HepG2 (cell line): ENCODE measurements around the gene INTS1. TPM values are rescaled to one million over a fixed set of nuclear protein-coding genes. Genes with fewer than 3 reads are reported as not detected.

ENCODE experiments used
- BRD4 ChIP-seq: sonication (generic); formaldehyde crosslinking; IDR thresholded peaks from 2 replicates; pipeline ENCODE4 v1.4.0; 2020; ENCODE audit warnings: missing genetic modification reagents
- DR1 ChIP-seq: sonication (generic); formaldehyde crosslinking; IDR thresholded peaks from 2 replicates; pipeline ENCODE4 v1.8.0; 2021; ENCODE audit warnings: mild to moderate bottlenecking, missing genetic modification reagents, inconsistent platforms
- DZIP1 ChIP-seq: sonication (generic); formaldehyde crosslinking; IDR thresholded peaks from 2 replicates; pipeline ENCODE4 v1.5.0; 2020; ENCODE audit warnings: mild to moderate bottlenecking, missing genetic modification reagents
- FOSL2 ChIP-seq: sonication (generic); formaldehyde crosslinking; IDR thresholded peaks from 2 replicates; pipeline ENCODE4 v1.4.0; 2020; ENCODE audit warnings: missing genetic modification reagents
- HNRNPL ChIP-seq: fragments of 200-400 bp; formaldehyde crosslinking; IDR thresholded peaks from 2 replicates; pipeline ENCODE4 v1.6.1; 2017; ENCODE audit warnings: mild to moderate bottlenecking, low read depth, low read length
- KLF15 ChIP-seq: sonication (generic); formaldehyde crosslinking; IDR thresholded peaks from 2 replicates; pipeline ENCODE4 v1.8.1; 2023; ENCODE audit warnings: borderline replicate concordance, mild to moderate bottlenecking, inconsistent platforms, missing genetic modification reagents, mixed read lengths
- MIER3 ChIP-seq: IDR thresholded peaks from 2 replicates; pipeline ENCODE4 v1.6.1; 2016; ENCODE audit warnings: missing compliant biosample characterization, borderline replicate concordance
- RBM22 ChIP-seq: fragments of 200-400 bp; formaldehyde crosslinking; optimal IDR thresholded peaks from 2 replicates; pipeline ENCODE3; 2017; ENCODE audit warnings: mild to moderate bottlenecking, low read length, moderate library complexity
- SCMH1 ChIP-seq: sonication (generic); formaldehyde crosslinking; IDR thresholded peaks from 2 replicates; pipeline ENCODE4 v1.9.0; 2021; ENCODE audit warnings: missing genetic modification reagents, mild to moderate bottlenecking, borderline replicate concordance
- SMARCE1 ChIP-seq: fragments of 450-650 bp; IDR thresholded peaks from 2 replicates; pipeline ENCODE4 v1.6.1; 2017; ENCODE audit warnings: borderline replicate concordance
- SOX6 ChIP-seq, 2 experiments: fragments of 450-650 bp in 1 of 2; sonication (generic) in 1 of 2; formaldehyde crosslinking in 1 of 2; IDR thresholded peaks; 2 replicates each; pipeline versions ENCODE4 v1.4.0 to v1.6.1; 2017 to 2020; ENCODE audit warnings: antibody characterized with exemption in 1 of 2, mild to moderate bottlenecking in 1 of 2, missing genetic modification reagents in 1 of 2
- YY1 ChIP-seq: IDR thresholded peaks from 2 replicates; pipeline ENCODE4 v1.6.1; 2011; ENCODE audit warnings: low read length, low read depth, moderate library complexity, mild to moderate bottlenecking; ENCODE audit not compliant: insufficient read depth, insufficient replicate concordance
- ZEB1 ChIP-seq: IDR thresholded peaks from 2 replicates; pipeline ENCODE4 v1.6.1; 2012; ENCODE audit warnings: mild to moderate bottlenecking, low read depth, inconsistent platforms; ENCODE audit not compliant: insufficient replicate concordance
- ZNF34 ChIP-seq: sonication (generic); formaldehyde crosslinking; IDR thresholded peaks from 2 replicates; pipeline ENCODE4 v1.4.0; 2020; ENCODE audit warnings: mild to moderate bottlenecking, missing genetic modification reagents, borderline replicate concordance
- ZNF605 ChIP-seq: sonication (generic); formaldehyde crosslinking; IDR thresholded peaks from 2 replicates; pipeline ENCODE4 v1.8.0; 2022; ENCODE audit warnings: mild to moderate bottlenecking, missing genetic modification reagents
- ZNF678 ChIP-seq: sonication (generic); formaldehyde crosslinking; IDR thresholded peaks from 2 replicates; pipeline ENCODE4 v1.4.0; 2020; ENCODE audit warnings: mild to moderate bottlenecking, missing genetic modification reagents
- ZSCAN30 ChIP-seq: sonication (generic); formaldehyde crosslinking; IDR thresholded peaks from 2 replicates; pipeline ENCODE4 v1.5.0; 2020; ENCODE audit warnings: mild to moderate bottlenecking, missing genetic modification reagents
- polyA plus RNA-seq, 8 experiments: library from polyadenylated mRNA; depleted of rRNA in 3 of 8; stranded (reverse) in 7 of 8; unstranded in 1 of 8; fragments of >200 nt; fragmentation: Illumina TruSeq in 4 of 8; extraction: Trizol in 4 of 8; gene quantifications; 2 replicates each; pipeline versions ENCODE4 v1.2.1 to v1.2.3, GENCODE V29; 2011 to 2016; ENCODE audit warnings: low read depth in 4 of 8, missing spikeins in 1 of 8, mixed read lengths in 1 of 8; ENCODE audit not compliant: insufficient read depth in 1 of 8
- total RNA-seq, 5 experiments: library from RNA; depleted of rRNA; stranded (reverse); fragments of >200 nt; fragmentation: Illumina TruSeq; extraction: Trizol; gene quantifications; 2 replicates each; pipeline ENCODE4 v1.2.3, GENCODE V29; 2016; ENCODE audit warnings: low read depth in 1 of 5
- TF ChIP-seq, protein P1 (sequence below): sonication (generic); formaldehyde crosslinking; IDR thresholded peaks from 2 replicates; pipeline ENCODE4 v1.4.0; 2020; ENCODE audit warnings: missing genetic modification reagents
- TF ChIP-seq, protein P2 (sequence below): sonication (generic); formaldehyde crosslinking; IDR thresholded peaks from 2 replicates; pipeline ENCODE4 v1.5.1; 2020; ENCODE audit warnings: missing genetic modification reagents, mild to moderate bottlenecking, borderline replicate concordance
- TF ChIP-seq, protein P3 (sequence below): sonication (generic); formaldehyde crosslinking; IDR thresholded peaks from 2 replicates; pipeline ENCODE4 v1.4.0; 2020; ENCODE audit warnings: low read depth, mild to moderate bottlenecking, missing genetic modification reagents
- TF ChIP-seq, protein P4 (sequence below): IDR thresholded peaks from 2 replicates; pipeline ENCODE4 v1.6.1; 2018; ENCODE audit warnings: missing genetic modification reagents

The INTS1 gene
- total and polyA plus RNA-seq, 2 of the 13 experiments (the other 11 are each of a cell fraction or from before 2014, with no cell fraction given), result 13.7 to 29.0 TPM

- TF ChIP-seq SCMH1 (CRISPR knock-in tag) (no peak), ZNF34 (CRISPR knock-in tag) (no peak), YY1 (peak; percentile 71), FOSL2 (CRISPR knock-in tag) (no peak), ZSCAN30 (CRISPR knock-in tag) (no peak), ZEB1 (no peak), BRD4 (CRISPR knock-in tag) (peak; percentile 64), ZNF678 (CRISPR knock-in tag) (no peak), RBM22 (no peak), ZNF605 (peak; percentile 78; the same call in 1 of the 2 replicates), HNRNPL (0 out of 2 replicates have a peak, but pooled peaks have one; percentile 40), SOX6 (IDR thresholded peaks at IDR 0.05) (no peak), SOX6 (CRISPR knock-in tag; IDR thresholded peaks at IDR 0.05) (0 out of 2 replicates have a peak, but pooled peaks have one; percentile 14), KLF15 (CRISPR knock-in tag) (0 out of 2 replicates have a peak, but pooled peaks have one; percentile 56), DZIP1 (CRISPR knock-in tag) (no peak), MIER3 (CRISPR knock-in tag) (no peak), DR1 (CRISPR knock-in tag) (peak; percentile 56; the same call in 1 of the 2 replicates), SMARCE1 (no peak)
- TF ChIP-seq, protein P1, sequence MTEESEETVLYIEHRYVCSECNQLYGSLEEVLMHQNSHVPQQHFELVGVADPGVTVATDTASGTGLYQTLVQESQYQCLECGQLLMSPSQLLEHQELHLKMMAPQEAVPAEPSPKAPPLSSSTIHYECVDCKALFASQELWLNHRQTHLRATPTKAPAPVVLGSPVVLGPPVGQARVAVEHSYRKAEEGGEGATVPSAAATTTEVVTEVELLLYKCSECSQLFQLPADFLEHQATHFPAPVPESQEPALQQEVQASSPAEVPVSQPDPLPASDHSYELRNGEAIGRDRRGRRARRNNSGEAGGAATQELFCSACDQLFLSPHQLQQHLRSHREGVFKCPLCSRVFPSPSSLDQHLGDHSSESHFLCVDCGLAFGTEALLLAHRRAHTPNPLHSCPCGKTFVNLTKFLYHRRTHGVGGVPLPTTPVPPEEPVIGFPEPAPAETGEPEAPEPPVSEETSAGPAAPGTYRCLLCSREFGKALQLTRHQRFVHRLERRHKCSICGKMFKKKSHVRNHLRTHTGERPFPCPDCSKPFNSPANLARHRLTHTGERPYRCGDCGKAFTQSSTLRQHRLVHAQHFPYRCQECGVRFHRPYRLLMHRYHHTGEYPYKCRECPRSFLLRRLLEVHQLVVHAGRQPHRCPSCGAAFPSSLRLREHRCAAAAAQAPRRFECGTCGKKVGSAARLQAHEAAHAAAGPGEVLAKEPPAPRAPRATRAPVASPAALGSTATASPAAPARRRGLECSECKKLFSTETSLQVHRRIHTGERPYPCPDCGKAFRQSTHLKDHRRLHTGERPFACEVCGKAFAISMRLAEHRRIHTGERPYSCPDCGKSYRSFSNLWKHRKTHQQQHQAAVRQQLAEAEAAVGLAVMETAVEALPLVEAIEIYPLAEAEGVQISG (CRISPR knock-in tag), result peak; percentile 17; the same call in 1 of the 2 replicates
- TF ChIP-seq, protein P2, sequence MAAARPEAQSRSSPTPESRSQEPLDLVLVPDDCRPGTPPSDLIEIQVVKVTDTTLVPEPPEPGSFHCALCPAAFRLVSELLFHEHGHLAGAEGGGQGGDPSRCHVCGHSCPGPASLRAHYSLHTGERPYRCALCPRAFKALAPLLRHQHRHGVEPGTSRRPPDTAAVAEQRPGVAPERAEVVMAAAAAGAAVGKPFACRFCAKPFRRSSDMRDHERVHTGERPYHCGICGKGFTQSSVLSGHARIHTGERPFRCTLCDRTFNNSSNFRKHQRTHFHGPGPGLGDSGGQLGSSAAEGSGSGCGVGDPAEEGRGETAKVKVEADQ (CRISPR knock-in tag), result no peak
- TF ChIP-seq, protein P3, sequence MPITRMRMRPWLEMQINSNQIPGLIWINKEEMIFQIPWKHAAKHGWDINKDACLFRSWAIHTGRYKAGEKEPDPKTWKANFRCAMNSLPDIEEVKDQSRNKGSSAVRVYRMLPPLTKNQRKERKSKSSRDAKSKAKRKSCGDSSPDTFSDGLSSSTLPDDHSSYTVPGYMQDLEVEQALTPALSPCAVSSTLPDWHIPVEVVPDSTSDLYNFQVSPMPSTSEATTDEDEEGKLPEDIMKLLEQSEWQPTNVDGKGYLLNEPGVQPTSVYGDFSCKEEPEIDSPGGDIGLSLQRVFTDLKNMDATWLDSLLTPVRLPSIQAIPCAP (CRISPR knock-in tag), result no peak
- TF ChIP-seq, protein P4, sequence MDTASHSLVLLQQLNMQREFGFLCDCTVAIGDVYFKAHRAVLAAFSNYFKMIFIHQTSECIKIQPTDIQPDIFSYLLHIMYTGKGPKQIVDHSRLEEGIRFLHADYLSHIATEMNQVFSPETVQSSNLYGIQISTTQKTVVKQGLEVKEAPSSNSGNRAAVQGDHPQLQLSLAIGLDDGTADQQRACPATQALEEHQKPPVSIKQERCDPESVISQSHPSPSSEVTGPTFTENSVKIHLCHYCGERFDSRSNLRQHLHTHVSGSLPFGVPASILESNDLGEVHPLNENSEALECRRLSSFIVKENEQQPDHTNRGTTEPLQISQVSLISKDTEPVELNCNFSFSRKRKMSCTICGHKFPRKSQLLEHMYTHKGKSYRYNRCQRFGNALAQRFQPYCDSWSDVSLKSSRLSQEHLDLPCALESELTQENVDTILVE (CRISPR knock-in tag), result no peak
Measured at GRCh38 chr7:1428941-1429501, 75.2 kb downstream of the INTS1 start (continued).
